ENCODE data around the gene WASF2.
"Not testable (repeated sequence)": the region's sequence is repeated elsewhere in the genome, so short reads cannot be mapped to it uniquely, and the experiment has no call there.

WASF2 gene

DNA sequence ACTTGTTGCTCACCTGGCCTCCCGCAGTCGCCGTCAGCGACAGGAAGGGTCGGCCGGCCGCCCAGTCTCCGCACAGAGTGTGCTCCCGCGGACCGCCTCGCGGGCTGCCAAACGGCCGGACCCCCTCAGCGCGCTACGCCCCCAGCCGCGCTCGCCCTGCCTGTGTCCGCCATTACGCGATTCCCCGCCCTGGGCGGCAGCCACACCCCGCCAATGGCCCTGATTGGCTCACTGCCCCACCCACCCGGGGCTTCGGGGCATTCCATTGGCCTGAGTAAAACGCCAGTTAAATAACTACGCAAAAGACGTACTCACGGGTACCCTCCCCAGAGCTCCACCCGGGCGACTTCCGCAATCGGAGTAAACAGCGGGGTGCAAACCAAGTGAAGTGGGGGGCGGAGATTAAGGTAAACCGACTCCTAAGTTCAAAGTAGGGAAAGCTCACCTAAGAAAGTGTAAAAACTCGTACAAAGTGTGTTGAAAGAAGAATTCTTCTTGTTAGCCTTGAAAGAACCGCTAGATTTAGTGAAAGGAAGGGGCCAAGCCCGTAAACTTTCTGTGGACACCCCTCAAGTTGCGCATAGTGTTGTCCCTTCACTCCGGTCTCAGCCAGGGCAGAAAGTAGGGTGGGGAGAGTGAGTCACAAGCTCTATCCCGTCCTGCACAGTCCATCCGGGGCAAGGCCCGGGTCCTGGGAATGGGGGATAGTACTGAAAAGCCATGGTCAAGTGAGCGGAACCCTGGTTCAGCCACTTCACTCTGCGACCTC is at the start of gene WASF2:
Gene WASF2, minus strand, starts transcription at position 195 of the 769 bp plus-strand sequence. CDS start 61,277 bp downstream, outside the sequence.
- FAIRE-seq: peak; percentile 55

DNA sequence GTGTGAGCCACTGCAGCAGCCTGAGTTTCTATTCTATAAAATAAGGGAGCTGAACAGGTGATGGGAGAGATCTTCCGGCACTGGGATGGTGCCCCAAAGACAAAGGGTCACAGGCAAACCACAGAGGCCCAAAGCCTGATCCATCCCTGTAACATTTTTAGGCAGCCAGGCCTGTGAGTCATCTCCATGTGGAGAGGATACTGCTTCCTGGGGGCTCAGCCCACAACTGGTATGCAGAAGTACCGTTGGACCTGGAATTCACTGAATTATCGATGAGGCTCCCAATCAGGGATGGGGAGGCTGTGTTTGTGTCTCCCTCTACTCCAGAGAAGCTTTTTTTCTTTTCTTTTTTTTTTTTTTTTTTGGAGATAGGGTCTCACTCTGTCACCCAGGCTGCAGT is 48.8 kb upstream of the WASF2 start:
- no peak for FAIRE-seq

- not testable (repeated sequence) for FAIRE-seq
Observed at GRCh38 chr1:27538305-27538676, 48.3 kb upstream of the WASF2 start.

DNA sequence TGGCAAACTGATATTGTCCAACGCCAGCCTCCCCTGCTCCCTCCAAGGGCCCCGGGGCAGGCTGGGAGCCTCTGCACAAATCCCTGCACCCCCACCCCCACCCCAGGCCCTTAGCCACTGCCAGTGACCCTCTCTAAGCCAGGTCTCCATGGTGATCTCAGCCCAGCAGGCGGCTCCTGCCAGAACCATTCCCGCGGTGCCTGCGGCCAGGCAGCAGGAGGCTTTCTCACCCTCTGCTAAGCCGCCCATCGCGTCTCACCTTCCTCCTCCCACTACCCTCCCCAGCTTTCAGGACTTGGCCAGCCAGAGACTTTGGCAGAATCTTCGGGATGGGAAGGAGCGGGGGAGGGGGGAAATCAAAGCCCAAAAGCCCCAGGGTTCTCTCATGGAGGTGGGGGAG is 46.8 kb upstream of the WASF2 start:
- FAIRE-seq: no peak

DNA sequence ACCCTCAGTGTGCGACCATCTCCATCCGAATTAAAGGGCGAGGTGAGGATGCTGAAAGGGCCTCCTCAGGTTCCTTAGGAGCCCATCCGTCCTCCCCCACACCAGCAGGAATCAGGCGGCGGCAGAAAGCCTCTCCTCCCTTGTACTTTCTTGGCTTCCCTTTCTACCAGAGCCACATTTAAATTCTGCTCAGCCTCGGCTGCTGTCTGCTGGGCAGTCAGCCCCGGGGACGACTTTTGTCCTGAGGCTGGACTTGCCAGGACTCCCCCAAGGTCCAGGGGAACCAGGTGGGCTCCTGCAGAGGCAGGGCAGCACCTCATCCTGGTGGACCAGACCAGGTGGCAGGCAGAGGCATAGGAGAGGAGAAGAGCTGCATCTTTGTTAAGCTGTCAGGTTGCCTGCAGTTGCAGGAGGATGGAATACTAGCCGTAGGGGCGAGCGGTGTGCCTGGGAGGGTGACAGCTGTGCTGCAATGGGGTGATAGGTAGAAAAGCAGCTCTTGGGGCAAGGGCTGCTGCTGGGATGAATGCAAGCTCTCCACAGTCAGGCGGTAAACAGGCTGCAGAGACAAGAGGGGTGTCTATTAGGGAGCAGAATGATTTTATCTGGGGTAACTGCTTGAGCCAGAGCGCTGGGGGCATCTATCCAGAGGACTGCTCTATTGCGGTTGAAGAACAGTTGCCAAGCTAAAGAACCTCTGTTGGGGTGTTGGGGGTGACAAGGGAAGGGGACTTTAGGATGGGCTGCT is 46.2 kb upstream of the WASF2 start:
- no peak for FAIRE-seq

- FAIRE-seq: no peak
Observed at GRCh38 chr1:27535386-27535785, 45.4 kb upstream of the WASF2 start.

DNA sequence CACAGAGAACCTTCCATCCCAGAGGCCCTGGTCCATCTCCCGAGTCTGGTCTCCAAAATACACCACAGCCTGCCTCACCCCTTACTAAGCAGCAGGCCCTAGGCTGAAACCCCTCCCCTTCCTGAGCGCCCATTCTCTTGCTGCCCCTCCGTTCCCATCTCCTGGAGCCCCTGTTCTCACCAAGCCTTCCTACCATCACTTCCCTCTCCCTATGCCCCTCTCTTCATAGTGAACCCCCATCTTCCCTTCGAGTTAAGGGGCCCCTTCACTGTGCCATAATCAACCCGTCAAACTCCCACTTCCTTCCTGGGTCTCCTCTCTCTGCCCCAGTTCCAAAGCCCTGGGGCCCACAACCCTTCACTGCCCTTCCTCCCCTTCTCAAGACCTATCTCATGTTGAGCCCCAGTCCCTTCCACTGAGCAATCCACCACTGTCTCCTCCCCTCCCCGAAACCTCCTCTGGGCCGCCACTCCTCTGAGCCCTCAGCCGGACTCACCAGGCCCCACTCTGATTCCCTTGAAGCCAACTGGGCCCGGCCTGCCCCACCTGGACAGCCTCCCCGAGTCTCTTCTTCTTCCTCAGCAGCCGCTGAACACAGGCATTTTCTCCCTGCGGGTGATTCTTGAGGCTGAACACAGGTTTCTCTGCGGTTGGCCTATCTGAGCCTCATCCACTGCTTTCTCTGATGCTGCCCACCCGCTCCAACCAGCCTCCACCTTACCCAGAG is 42.2 kb upstream of the WASF2 start:
- no peak for FAIRE-seq

DNA sequence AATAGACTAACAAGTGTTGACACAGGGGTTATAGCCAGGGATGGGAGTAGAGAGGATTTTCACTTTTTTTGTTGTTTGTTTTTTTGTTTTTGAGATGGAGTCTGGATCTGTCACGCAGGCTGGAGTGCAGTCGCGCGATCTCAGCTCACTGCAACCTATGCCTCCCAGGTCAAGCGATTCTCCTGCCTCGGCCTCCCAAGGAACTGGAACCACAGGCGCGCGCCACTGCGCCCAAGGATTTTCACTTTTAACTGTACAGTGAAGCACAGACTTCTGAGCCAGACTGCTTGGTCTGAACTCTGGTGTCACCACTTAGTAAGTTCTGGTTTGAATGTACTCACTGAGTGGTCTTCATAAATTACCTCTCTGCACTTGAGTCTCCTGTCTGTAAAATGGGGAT is 40.2 kb upstream of the WASF2 start:
- no peak for FAIRE-seq

- no peak for FAIRE-seq
Observed at GRCh38 chr1:27529704-27530018, 39.7 kb upstream of the WASF2 start.

DNA sequence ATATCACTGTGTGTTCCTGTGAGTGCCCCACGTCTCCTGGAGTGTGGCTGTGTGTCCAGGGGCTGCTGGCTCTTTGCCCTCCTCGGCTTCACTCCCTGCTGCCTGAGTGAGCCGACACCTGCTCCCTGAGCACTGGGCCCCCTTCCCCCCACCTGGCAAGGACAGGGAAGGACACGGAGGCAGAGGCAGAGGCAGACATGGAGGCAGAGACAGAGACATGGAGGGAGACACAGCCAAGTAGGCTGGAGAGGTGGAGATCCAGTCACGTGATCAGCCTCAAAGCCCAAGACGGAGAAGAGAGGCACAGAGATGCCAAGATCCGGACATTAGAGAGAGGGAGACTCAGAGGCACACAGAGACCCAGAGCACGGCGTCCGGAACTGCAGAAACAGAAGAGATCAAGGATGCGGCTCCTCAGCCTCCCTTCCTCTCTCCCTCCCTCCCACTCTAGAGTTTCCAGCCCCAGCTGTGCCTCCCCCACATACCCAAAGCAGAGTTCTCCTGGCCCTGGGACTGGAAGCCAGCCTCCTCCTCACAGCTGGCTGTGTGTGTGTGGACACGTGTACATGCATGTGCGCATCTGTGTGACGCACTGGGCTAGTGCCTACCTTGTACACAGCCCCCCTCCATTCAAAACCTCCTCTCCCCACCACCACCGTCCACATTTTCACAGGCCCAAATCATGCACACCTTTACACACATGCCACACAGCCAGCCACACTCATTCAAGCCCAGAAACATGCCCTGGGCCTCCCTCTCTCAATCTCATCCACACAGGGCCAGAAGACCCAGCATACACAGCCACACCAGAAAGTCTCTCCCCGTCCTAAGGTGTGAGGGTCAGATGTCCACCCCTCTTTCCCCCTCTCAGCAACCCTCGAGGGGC is 39.1 kb upstream of the WASF2 start:
- no peak for FAIRE-seq

- no peak for FAIRE-seq
Observed at GRCh38 chr1:27527890-27528817, 38.2 kb upstream of the WASF2 start.

- FAIRE-seq: no peak
Observed at GRCh38 chr1:27527223-27527889, 37.4 kb upstream of the WASF2 start.

DNA sequence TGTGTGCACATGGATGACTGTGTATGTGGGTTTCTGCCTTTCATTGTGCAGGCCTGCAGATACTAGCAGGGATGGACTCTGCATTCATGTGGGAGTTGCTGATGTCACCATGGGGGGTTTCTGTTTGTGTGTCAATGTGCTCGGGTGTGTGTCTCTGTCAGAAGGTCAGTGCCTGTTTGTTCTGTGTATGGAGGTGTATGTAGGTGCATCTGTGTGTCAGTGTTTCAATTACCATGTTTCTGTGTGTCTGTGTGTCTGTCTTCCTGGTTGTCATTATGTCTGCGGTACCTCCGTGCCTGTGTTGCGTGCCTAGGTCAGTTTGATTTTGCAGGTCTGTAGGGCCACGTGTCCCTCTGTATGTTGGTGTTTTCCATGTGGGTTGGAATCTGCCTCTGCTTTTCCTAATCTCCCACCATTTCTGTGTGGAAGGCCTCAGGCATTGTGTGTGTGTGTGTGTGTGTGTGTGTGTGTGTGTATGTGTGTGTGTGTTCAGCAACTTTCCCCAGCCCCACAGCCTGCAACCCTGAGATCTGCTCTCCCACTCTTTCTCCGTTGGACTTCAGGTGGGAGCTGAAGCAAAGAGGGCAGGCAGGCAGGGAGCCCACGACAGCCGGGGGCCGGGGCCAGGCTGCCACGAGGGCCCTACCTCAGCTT is 36.7 kb upstream of the WASF2 start:
- no peak for FAIRE-seq

DNA sequence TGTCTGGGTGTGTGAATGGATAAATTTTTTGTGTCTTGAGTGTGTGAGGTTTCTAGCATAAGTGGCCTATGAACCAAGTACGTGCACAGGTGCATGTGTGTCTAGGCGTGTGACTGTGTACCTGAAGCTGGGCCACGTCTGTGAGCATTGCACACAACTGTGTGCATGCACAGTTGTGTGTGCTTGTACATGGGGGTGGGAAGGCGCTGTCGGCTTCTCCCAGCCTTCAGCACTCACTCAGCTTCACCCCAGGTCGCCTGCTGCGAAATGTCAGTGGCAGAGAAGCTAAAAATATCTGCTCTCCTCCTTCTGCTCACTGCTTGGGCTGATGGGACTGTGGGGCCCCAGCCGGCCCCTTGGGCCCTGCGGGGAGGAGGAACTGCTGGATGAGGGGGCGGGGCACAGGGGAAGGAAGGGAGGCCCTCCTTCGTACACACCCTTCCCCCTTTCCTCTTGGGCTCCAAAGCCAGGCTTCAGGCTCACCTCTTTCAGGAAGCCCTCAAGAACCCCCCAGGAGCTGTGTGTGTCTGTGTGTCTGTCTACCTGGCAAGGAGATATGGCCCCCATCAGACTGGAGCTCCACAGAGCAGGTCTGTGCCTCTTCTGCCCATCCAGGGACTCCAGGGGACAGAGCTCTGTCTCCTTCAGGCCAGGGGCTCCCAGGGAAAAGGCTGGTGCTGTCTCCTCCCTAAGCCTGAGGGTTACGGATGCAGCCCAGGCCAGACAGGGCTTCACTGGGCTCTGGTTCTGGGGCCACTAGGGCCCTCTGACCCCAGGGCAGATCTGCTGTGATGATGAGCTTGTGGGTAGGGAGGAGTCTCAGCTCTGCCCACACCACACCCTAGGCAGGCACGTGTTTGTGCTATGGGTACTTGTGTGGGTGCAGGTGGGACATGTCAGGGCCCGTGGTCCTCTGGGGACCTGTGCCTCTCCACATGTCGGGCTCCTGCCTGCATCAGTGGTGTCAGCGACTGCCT is 35.6 kb upstream of the WASF2 start:
- FAIRE-seq: no peak

GRCh38 chr1:27523337-27524020 is 33.5 kb upstream of the WASF2 start:
- no peak for FAIRE-seq

GRCh38 chr1:27522432-27523336 is 32.7 kb upstream of the WASF2 start:
- FAIRE-seq: no peak

- FAIRE-seq: no peak
Observed at GRCh38 chr1:27521861-27522431, 32.0 kb upstream of the WASF2 start.

All from colon (tissue), 2 donors.